K562 (cell line): ENCODE measurements around the gene POMGNT1. TPM values are rescaled to one million over a fixed set of nuclear protein-coding genes. Genes with fewer than 3 reads are reported as not detected.
A peak's percentile ranks its signal among the peaks of the same experiment; 100 is the strongest.

Source experiments
- CAMTA2 ChIP-seq: fragments of 250-450 bp; sonication (Bioruptor Pico); conservative IDR thresholded peaks from 2 replicates; pipeline ENCODE4 v1.5.1; 2022
- CREBBP ChIP-seq: IDR thresholded peaks from one replicate; pipeline ENCODE4 v1.6.1; 2012; ENCODE audit warnings: low read depth, mild to moderate bottlenecking, control low read depth, inconsistent platforms, low read length
- CSDE1 ChIP-seq, 2 experiments: fragments of 450-650 bp; IDR thresholded peaks; 2 replicates each; pipeline ENCODE4 v1.6.1; 2016; ENCODE audit warnings: mild to moderate bottlenecking in 1 of 2
- ELF2 ChIP-seq: fragments of 250-450 bp; sonication (Bioruptor Pico); IDR thresholded peaks from 2 replicates; pipeline ENCODE4 v1.5.0; 2021; ENCODE audit warnings: mild to moderate bottlenecking
- ILF3 ChIP-seq: fragments of 450-650 bp; IDR thresholded peaks from 2 replicates; pipeline ENCODE4 v1.6.1; 2018; ENCODE audit warnings: antibody characterized with exemption, mild to moderate bottlenecking, moderate library complexity, borderline replicate concordance
- KLF13 ChIP-seq: fragments of 450-650 bp; IDR thresholded peaks from 2 replicates; pipeline ENCODE4 v1.6.1; 2016; ENCODE audit warnings: missing genetic modification characterization, low read depth, mild to moderate bottlenecking, missing compliant biosample characterization, moderate library complexity, borderline replicate concordance
- MCM7 ChIP-seq, 2 experiments: fragments of 450-650 bp; IDR thresholded peaks; 2 replicates each; pipeline ENCODE4 v1.6.1; 2016 to 2018
- NCOA2 ChIP-seq, 2 experiments: fragments of 450-650 bp; IDR thresholded peaks; 2 replicates each; pipeline ENCODE4 v1.6.1; 2018; ENCODE audit warnings: mild to moderate bottlenecking in 2 of 2, moderate library complexity in 1 of 2; ENCODE audit not compliant: partially characterized antibody in 2 of 2
- NFE2 ChIP-seq: IDR thresholded peaks from 2 replicates; pipeline ENCODE4 v1.6.1; 2014; ENCODE audit warnings: antibody characterized with exemption, low read depth
- POLR2H ChIP-seq: IDR thresholded peaks from 2 replicates; pipeline ENCODE4 v1.6.1; 2016; ENCODE audit warnings: missing genetic modification characterization, low read depth, mild to moderate bottlenecking, control low read depth, missing compliant biosample characterization, moderate library complexity
- RBM17 ChIP-seq: fragments of 200-400 bp; formaldehyde crosslinking; IDR thresholded peaks from 2 replicates; pipeline ENCODE4 v1.6.1; 2017; ENCODE audit warnings: low read depth, mild to moderate bottlenecking, low read length, borderline replicate concordance
- SIX5 ChIP-seq, 2 experiments: IDR thresholded peaks; 2 replicates each; pipeline ENCODE4 v1.6.1; 2011; ENCODE audit warnings: low read length in 2 of 2, borderline replicate concordance in 1 of 2, low read depth in 1 of 2, mild to moderate bottlenecking in 1 of 2, moderate library complexity in 1 of 2; ENCODE audit not compliant: insufficient read depth in 1 of 2
- SMARCB1 ChIP-seq: IDR thresholded peaks from 2 replicates; pipeline ENCODE4 v1.6.1; 2011; ENCODE audit warnings: improper control_type of control experiment, low read depth; ENCODE audit not compliant: insufficient read length
- SP1 ChIP-seq: sonication (generic); formaldehyde crosslinking; IDR thresholded peaks from 2 replicates; pipeline ENCODE4 v1.8.1; 2022; ENCODE audit warnings: mild to moderate bottlenecking, missing genetic modification reagents
- TAF1 ChIP-seq: IDR thresholded peaks from 2 replicates; pipeline ENCODE4 v1.6.1; 2011; ENCODE audit warnings: mild to moderate bottlenecking, low read length, moderate library complexity; ENCODE audit not compliant: insufficient read depth, control insufficient read depth, severe bottlenecking; ENCODE audit errors: extremely low read depth
- TBP ChIP-seq: optimal IDR thresholded peaks from 2 replicates; pipeline ENCODE3; 2011; ENCODE audit warnings: low read depth, low read length, improper control_type of control experiment
- ZKSCAN1 ChIP-seq: fragments of 150-350 bp; IDR thresholded peaks from 2 replicates; pipeline ENCODE4 v1.6.1; 2016; ENCODE audit warnings: low read depth, low read length
- ZNF174 ChIP-seq: fragments of 250-450 bp; sonication (Bioruptor Pico); IDR thresholded peaks from 2 replicates; pipeline ENCODE4 v1.4.0; 2020; ENCODE audit warnings: mild to moderate bottlenecking
- ZNF232 ChIP-seq: sonication (generic); formaldehyde crosslinking; IDR thresholded peaks from 2 replicates; pipeline ENCODE4 v1.8.0; 2022; ENCODE audit warnings: mild to moderate bottlenecking, missing genetic modification reagents
- polyA plus RNA-seq, 8 experiments: library from polyadenylated mRNA; depleted of rRNA in 4 of 8; stranded (reverse) in 5 of 8; unstranded in 3 of 8; fragments of >200 nt; fragmentation: Nextera tagmentation in 2 of 8; fragmentation: Illumina TruSeq in 1 of 8; extraction: Ambion mirVana in 2 of 8; extraction: Trizol in 1 of 8; gene quantifications; 2 replicates each; pipeline versions ENCODE4 v1.2.1 to v1.2.3, GENCODE V29; 2011 to 2014; ENCODE audit warnings: inconsistent platforms in 1 of 8, missing spikeins in 1 of 8
- total RNA-seq, 7 experiments: library from RNA; depleted of rRNA in 6 of 7; stranded (reverse); fragments of >200 nt in 6 of 7; fragmentation: Illumina TruSeq in 2 of 7; extraction: Trizol in 2 of 7; gene quantifications; 2 replicates each; pipeline versions ENCODE4 v1.2.1 to v1.2.3, GENCODE V29; 2011 to 2021; ENCODE audit warnings: low replicate concordance in 1 of 7
- TF ChIP-seq, protein P1 (sequence below): sonication (generic); formaldehyde crosslinking; IDR thresholded peaks from 2 replicates; pipeline ENCODE4 v1.8.1; 2022; ENCODE audit warnings: missing genetic modification reagents
- TF ChIP-seq, protein P2 (sequence below): IDR thresholded peaks from 3 replicates; pipeline ENCODE4 v1.6.1; 2011; ENCODE audit warnings: borderline replicate concordance, mild to moderate bottlenecking; ENCODE audit not compliant: insufficient read length, insufficient read depth
- TF ChIP-seq, protein P3 (sequence below): fragments of 450-650 bp; IDR thresholded peaks from 2 replicates; pipeline ENCODE4 v1.6.1; 2016; ENCODE audit warnings: antibody characterized with exemption
- TF ChIP-seq, protein P4 (sequence below): fragments of 450-650 bp; formaldehyde crosslinking; IDR thresholded peaks from 2 replicates; pipeline ENCODE4 v1.4.0; 2020; ENCODE audit warnings: mild to moderate bottlenecking, mixed read lengths

POMGNT1 gene
- total and polyA plus RNA-seq, 9 of the 15 experiments (the other 6 are each of a cell fraction or from before 2014, with no cell fraction given), result 14.1 to 58.9 (median 37.8) TPM

DNA sequence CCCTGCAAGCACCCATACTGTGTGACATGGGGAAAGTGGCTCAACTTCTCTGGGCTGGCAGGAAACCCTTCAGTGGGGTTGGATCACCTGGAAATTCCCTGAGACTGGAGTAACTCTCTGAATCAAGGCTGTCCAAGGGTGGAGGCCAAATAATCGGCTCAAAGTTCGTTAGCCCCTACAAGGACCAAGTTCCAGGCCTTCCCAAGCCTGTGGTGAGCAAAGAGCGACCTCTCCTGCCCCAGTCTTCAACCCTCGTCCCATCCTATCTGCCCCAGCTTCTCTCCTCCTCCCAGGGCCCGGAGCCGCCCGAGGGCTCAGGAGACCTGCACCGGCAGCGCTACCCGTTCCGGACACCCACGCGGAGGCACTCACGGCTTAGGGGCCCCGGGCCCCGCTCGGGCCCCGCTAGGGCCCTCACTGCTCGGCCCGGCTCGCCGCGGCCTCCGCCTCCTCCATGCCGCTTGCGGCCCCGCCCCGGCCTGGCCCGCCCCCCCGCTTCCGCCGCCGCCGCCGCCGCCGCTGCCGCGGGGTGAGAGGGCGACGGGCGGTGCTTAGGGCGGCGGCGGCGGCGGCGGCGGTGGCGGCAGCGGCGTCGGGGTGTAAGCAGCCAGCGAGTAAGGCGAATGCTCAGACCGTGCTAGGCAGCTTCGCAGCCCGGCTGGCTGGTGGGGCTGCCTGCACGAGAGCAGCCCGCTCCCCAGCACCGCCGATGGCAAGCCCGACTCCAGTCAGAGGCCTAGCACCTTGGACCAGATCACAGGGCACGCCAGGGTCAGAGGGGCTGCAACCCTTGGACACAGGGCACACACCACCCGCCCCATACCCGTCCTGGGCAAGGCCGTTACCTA lies at the start of gene POMGNT1 (continued):
- TF ChIP-seq KLF13 (tag) (peak; percentile 68; the same call in 1 of the 2 replicates), TAF1 (peak; percentile 53), CSDE1 (IDR thresholded peaks at IDR 0.05) (no peak), CAMTA2 (no peak), TBP (peak; percentile 53), SIX5 (IDR thresholded peaks at IDR 0.05; ENCODE audit: borderline replicate concordance in 1 of 2, insufficient read depth in 1 of 2, low read depth in 1 of 2, low read length in 2 of 2) (no peak), NCOA2 (IDR thresholded peaks at IDR 0.05; ENCODE audit: partially characterized antibody in 2 of 2) (no peak), ZKSCAN1 (no peak), ZNF174 (CRISPR knock-in tag) (no peak), RBM17 (no peak), MCM7 (IDR thresholded peaks at IDR 0.05) (no peak), NFE2 (no peak), CREBBP (no peak), POLR2H (no peak), SMARCB1 (no peak), ILF3 (peak; percentile 42; the same call in 1 of the 2 replicates), ZNF232 (CRISPR knock-in tag) (no peak), ELF2 (CRISPR knock-in tag) (no peak), SP1 (CRISPR knock-in tag) (peak; percentile 42; the same call in 1 of the 2 replicates)
- TF ChIP-seq, protein P1, sequence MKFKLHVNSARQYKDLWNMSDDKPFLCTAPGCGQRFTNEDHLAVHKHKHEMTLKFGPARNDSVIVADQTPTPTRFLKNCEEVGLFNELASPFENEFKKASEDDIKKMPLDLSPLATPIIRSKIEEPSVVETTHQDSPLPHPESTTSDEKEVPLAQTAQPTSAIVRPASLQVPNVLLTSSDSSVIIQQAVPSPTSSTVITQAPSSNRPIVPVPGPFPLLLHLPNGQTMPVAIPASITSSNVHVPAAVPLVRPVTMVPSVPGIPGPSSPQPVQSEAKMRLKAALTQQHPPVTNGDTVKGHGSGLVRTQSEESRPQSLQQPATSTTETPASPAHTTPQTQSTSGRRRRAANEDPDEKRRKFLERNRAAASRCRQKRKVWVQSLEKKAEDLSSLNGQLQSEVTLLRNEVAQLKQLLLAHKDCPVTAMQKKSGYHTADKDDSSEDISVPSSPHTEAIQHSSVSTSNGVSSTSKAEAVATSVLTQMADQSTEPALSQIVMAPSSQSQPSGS, result no peak
- TF ChIP-seq, protein P2, sequence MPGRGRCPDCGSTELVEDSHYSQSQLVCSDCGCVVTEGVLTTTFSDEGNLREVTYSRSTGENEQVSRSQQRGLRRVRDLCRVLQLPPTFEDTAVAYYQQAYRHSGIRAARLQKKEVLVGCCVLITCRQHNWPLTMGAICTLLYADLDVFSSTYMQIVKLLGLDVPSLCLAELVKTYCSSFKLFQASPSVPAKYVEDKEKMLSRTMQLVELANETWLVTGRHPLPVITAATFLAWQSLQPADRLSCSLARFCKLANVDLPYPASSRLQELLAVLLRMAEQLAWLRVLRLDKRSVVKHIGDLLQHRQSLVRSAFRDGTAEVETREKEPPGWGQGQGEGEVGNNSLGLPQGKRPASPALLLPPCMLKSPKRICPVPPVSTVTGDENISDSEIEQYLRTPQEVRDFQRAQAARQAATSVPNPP, result no peak
- TF ChIP-seq, protein P3, sequence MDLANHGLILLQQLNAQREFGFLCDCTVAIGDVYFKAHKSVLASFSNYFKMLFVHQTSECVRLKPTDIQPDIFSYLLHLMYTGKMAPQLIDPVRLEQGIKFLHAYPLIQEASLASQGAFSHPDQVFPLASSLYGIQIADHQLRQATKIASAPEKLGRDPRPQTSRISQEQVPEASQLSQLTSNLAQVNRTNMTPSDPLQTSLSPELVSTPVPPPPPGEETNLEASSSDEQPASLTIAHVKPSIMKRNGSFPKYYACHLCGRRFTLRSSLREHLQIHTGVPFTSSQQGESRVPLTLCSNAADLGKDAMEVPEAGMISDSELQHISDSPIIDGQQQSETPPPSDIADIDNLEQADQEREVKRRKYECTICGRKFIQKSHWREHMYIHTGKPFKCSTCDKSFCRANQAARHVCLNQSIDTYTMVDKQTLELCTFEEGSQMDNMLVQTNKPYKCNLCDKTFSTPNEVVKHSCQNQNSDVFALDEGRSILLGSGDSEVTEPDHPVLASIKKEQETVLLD, result no peak
- TF ChIP-seq, protein P4, sequence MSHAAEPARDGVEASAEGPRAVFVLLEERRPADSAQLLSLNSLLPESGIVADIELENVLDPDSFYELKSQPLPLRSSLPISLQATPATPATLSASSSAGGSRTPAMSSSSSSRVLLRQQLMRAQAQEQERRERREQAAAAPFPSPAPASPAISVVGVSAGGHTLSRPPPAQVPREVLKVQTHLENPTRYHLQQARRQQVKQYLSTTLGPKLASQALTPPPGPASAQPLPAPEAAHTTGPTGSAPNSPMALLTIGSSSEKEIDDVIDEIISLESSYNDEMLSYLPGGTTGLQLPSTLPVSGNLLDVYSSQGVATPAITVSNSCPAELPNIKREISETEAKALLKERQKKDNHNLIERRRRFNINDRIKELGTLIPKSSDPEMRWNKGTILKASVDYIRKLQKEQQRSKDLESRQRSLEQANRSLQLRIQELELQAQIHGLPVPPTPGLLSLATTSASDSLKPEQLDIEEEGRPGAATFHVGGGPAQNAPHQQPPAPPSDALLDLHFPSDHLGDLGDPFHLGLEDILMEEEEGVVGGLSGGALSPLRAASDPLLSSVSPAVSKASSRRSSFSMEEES (CRISPR knock-in tag), result no peak
